ENCODE data around the gene PGBD2.
"Not testable (repeated sequence)": the region's sequence is repeated elsewhere in the genome, so short reads cannot be mapped to it uniquely, and the experiment has no call there.

The PGBD2 gene

GRCh38 chr1:248890549-248891498 is 15.2 kb upstream of the PGBD2 start:
- no peak for DNase-seq

- DNase-seq = no peak
Measured at GRCh38 chr1:248891758-248892157, 14.3 kb upstream of the PGBD2 start.

GRCh38 chr1:248892590-248892989 is 13.4 kb upstream of the PGBD2 start:
- no peak for DNase-seq

- DNase-seq = no peak
Measured at GRCh38 chr1:248894837-248895236, 11.2 kb upstream of the PGBD2 start.

- DNase-seq = no peak
Measured at GRCh38 chr1:248897412-248898337, 8.4 kb upstream of the PGBD2 start.

GRCh38 chr1:248900637-248901036 is 5.4 kb upstream of the PGBD2 start:
- no peak for DNase-seq

- no peak for DNase-seq
Measured at GRCh38 chr1:248901578-248901977, 4.5 kb upstream of the PGBD2 start.

- no peak for DNase-seq
Measured at GRCh38 chr1:248904437-248905216, 1.4 kb upstream of the PGBD2 start.

GRCh38 chr1:248905662-248906008 is 400 bp upstream of the PGBD2 start:
- no peak for DNase-seq

- no peak for DNase-seq
Measured at GRCh38 chr1:248906753-248907661, 972 bp downstream of the PGBD2 start.

GRCh38 chr1:248910761-248911160 is 4.7 kb downstream of the PGBD2 start:
- DNase-seq = no peak

- no peak for DNase-seq
Measured at GRCh38 chr1:248913933-248914332, 7.9 kb downstream of the PGBD2 start.

GRCh38 chr1:248914796-248915381 is 8.9 kb downstream of the PGBD2 start:
- DNase-seq = no peak

GRCh38 chr1:248918131-248918530 is 12.1 kb downstream of the PGBD2 start:
- no peak for DNase-seq

GRCh38 chr1:248923352-248924338 is 17.6 kb downstream of the PGBD2 start:
- no peak for DNase-seq

GRCh38 chr1:248924696-248925532 is 18.9 kb downstream of the PGBD2 start:
- DNase-seq = no peak

- not testable (repeated sequence) for DNase-seq
Measured at GRCh38 chr1:248925859-248926258, 19.8 kb downstream of the PGBD2 start.

- no peak for DNase-seq
Measured at GRCh38 chr1:248926401-248927182, 20.6 kb downstream of the PGBD2 start.
